K562 (cell line): ENCODE results near the gene ROBO2.

Experiments used
- EGR1 ChIP-seq: fragments of 450-650 bp; conservative IDR thresholded peaks from 2 replicates; pipeline ENCODE4 v1.6.1; 2017; ENCODE audit warnings: mild to moderate bottlenecking
- HDAC2 ChIP-seq: fragments of 450-650 bp; IDR thresholded peaks from 2 replicates; pipeline ENCODE4 v1.6.1; 2016; ENCODE audit warnings: mild to moderate bottlenecking
- NFIC ChIP-seq: fragments of 450-650 bp; IDR thresholded peaks from 2 replicates; pipeline ENCODE4 v1.6.1; 2017; ENCODE audit warnings: mild to moderate bottlenecking, inconsistent platforms
- NRF1 ChIP-seq, 2 experiments: fragments of 450-650 bp; IDR thresholded peaks in 1 of 2; conservative IDR thresholded peaks in 1 of 2; 2 replicates each; pipeline ENCODE4 v1.6.1; 2014; ENCODE audit warnings: mild to moderate bottlenecking in 2 of 2
- PHF20 ChIP-seq: fragments of 450-650 bp; IDR thresholded peaks from 2 replicates; pipeline ENCODE4 v1.6.1; 2018; ENCODE audit not compliant: partially characterized antibody
- POLR2A ChIP-seq: fragments of 450-650 bp; conservative IDR thresholded peaks from 2 replicates; pipeline ENCODE4 v1.6.1; 2016
- SPI1 ChIP-seq: IDR thresholded peaks from 2 replicates; pipeline ENCODE4 v1.6.1; 2011; ENCODE audit warnings: low read depth, low read length, control low read depth, borderline replicate concordance
- ZFX ChIP-seq: sonication (generic); formaldehyde crosslinking; IDR thresholded peaks from 2 replicates; pipeline ENCODE4 v1.8.0; 2022; ENCODE audit warnings: mild to moderate bottlenecking, missing genetic modification reagents, moderate library complexity

DNA sequence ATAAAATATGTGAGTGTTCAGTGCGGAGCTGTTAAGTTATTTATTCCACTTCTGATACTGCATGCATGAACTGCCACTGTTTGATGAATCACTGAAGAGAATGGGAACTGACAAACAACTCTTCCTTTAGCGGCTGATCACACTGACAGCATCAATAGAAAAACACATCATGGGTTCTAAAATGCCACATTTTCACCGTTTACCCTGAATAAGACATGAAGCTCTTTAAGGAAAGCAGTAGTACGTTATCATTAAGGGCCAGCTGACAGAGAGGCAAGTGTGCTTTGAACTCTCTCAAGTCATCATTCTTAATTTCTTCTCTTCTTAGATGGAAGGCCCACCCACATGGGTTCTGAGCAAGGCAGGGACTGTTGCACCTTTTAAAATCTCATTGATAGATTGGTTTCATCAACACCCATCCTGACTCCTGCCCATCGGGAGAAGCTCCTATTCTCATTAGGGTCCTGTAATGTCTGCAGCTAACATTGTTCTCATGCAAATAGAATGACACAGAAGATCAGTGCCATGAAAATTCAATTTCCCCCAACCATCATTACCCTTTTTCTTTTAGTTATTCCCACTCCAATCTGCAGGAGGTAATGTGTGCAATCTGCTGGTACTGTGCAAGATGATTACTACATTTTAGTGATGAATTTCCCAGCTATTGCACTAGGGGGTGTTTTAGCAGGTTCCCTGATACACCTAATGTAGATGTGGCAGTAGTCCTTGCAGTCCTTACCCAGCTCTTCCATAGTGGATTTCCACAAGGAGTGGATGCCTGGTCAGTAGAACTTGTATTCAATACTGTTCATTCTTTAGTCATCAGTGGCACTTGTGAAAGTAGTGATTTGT is 119.1 kb downstream of the ROBO2 start:
- TF ChIP-seq SPI1 (no peak), HDAC2 (no peak), NFIC (no peak), NRF1 (conservative IDR thresholded peaks at IDR 0.05 in 1 of 2, IDR thresholded peaks at IDR 0.05 in 1 of 2) (no peak), ZFX (no peak), PHF20 (no peak), POLR2A (no peak), EGR1 (no peak)
